22Rv1 (cell line): ENCODE data around the gene ALOX5.

Experiments used
- H3K27ac ChIP-seq: fragments of 450-650 bp; 2 replicates; pipeline ENCODE4 v1.5.1; 2017
- CTCF ChIP-seq: fragments of 450-650 bp; IDR thresholded peaks from 2 replicates; pipeline ENCODE4 v1.5.1; 2017; ENCODE audit warnings: mild to moderate bottlenecking
- ZFX ChIP-seq: fragments of 450-650 bp; IDR thresholded peaks from 2 replicates; pipeline ENCODE4 v1.6.1; 2017; ENCODE audit warnings: antibody characterized with exemption, borderline replicate concordance

ALOX5 gene

GRCh38 chr10:45461034-45461433 lies 87.0 kb downstream of the ALOX5 start:
- H3K27ac ChIP-seq: no peak overlapping the region
- TF ChIP-seq CTCF: no peak
- TF ChIP-seq ZFX: no peak

GRCh38 chr10:45463244-45464116 lies 89.5 kb downstream of the ALOX5 start:
- no peak overlapping the region for H3K27ac ChIP-seq
- TF ChIP-seq CTCF (no peak), ZFX (no peak)

DNA sequence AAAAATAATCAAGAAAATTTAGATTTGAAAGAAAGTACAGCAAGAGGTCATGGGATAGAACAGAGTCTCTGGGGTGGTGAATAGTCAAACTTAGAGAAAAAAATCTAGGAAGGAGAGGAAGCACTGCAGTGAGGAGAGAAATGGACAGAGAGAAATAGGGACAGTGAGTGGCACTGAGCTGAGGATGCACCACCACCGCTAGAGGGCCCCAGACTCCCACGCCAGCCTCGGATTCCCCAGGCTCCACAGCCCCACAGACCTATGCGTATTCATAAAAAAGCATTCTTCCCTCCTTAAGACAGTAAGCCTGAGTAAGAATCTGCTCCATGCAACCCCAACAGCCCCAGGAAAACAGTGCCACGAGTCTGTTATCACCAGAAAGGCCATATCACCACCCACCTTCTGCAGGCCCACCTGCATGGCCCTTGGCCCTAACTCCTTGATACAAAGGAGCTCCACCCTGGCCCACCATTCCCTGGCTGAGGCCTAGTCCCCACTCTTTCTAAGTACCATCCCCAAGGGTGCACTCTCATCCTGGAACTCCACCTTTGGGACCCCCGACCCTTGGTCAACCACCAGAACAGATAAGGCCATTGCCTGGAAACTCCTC lies 91.0 kb downstream of the ALOX5 start:
- H3K27ac ChIP-seq: no peak overlapping the region
- TF ChIP-seq CTCF: peak; percentile 95
- no peak for TF ChIP-seq ZFX

GRCh38 chr10:45466784-45467183 lies 92.8 kb downstream of the ALOX5 start:
- H3K27ac ChIP-seq: no peak overlapping the region
- no peak for TF ChIP-seq ZFX
- no peak for TF ChIP-seq CTCF

DNA sequence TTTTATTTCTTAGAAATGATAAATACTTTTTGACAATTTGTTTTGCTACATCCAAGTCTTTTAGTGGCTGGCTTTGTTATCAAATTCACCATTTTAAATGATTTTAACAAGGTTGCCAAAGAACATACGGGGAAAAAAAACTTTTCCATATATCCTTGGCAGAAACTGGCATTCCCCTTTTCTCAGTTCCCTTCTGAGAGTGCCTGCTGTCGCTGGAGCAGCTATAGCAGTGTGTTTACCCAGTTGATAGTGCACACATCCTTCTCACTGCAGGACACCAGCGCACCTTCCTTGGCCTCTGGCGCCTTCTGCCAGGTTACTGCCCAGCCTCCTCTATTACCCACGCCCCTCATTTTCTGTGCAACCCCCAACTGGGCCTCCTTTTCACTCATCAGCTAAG lies 94.1 kb downstream of the ALOX5 start:
- TF ChIP-seq CTCF (no peak), ZFX (no peak)
- H3K27ac ChIP-seq: no peak overlapping the region

GRCh38 chr10:45470098-45471012 lies 96.3 kb downstream of the ALOX5 start:
- peak overlapping the region; percentile 25; the same call in 1 of the 2 replicates for H3K27ac ChIP-seq
- TF ChIP-seq ZFX (no peak), CTCF (no peak)
